T follicular helper cell (primary cell): ENCODE measurements around the gene COBL.

Experiments
- DNase-seq: peaks from one replicate; pipeline ENCODE4 v3.0.0-alpha.2; 2020; ENCODE audit warnings: low read depth

The COBL gene

DNA sequence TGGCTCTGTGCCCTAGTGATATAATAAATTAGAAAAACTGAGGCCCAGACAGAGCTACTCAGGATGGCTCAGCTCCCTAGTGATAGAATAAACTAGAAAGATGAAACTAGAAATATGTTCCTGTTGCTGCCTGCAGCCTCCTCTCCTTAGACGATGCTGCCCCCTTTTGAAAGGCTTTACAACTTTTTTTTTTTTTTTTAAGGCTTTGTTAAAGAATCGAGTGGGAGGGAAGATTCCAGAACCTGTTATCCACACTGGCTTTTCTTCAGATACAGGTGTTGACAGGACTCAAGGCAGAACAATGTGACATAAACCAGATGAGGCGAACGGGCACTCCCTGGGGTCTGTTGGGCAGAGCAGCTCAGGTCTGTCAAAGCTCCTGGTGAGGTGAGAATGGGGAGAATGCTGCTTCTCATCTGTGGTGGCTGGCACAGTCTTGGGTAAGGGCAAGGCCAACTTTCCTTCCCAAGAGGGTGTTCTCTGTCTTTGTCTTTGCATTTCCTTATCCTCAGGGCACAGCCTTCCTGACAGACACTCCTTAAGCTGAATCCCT lies 175.1 kb downstream of the COBL start:
- DNase-seq = no peak

GRCh38 chr7:51140199-51141164 lies 176.1 kb downstream of the COBL start:
- no peak for DNase-seq

- DNase-seq = no peak
These were observed 176.8 kb downstream of the COBL start for GRCh38 chr7:51139796-51140195.

DNA sequence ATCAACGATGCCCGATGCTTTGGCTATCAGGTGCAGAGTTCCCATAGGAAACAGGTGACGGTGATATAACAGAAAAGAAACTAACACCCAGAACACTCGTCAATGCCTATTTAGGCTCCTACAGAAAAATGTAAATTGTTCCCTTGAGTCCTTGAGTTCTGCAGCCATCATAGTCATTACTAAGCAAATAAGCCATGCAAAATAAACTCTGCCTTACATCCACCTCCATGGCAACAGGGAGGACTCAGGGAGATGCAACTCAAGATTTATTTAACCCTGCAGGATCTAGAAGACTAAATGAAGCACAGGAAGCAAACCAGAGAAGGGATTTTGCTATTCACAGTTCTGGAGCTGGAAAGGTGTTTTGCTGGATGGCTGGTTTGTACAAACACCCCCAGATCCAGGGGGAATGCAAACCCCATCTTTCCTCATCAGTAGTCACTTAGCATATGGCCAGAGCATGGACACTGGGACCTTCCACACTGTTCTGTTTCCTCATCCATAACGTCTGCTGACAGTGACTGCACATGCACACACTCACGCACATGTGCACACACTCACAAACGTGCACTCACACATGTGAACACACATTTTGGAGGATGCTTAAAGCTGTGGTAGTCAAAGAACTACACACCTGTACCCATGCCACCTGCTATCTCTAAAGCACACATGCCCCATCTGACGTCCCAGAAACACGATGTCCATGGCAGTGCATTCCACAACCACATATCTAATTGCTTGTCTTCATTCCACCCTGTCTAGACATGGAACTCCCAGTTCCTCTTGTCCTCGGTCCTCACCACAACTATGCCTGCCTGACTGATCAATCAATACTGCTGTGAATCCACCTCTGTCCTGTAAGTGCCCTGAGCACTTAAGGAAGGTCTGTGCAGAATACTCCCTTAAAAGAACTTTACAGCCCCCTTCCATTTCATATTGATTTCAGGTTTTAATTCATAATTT lies 178.2 kb downstream of the COBL start:
- DNase-seq = no peak

- no peak for DNase-seq
These were observed 181.0 kb downstream of the COBL start for GRCh38 chr7:51135576-51135975.

DNA sequence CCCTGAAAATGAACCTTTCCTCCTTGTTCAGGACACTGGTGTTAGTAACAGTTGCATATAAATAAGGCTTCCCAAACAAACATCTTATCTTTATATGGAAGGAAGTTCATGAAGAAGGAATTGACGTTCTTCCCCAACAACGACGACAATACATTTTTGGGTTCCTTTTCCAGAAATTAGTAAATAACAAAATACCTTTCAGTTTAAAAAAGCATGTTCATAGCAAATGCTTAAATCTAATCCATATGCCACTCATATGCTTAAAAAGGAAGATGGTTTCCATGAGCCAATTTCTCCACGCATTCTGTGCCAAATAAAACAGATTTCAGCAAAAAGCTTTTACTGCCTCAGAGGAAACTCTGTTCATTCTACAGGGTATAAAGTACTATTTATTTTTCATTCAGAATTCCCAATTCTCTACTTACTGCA lies 182.6 kb downstream of the COBL start:
- no peak for DNase-seq

DNA sequence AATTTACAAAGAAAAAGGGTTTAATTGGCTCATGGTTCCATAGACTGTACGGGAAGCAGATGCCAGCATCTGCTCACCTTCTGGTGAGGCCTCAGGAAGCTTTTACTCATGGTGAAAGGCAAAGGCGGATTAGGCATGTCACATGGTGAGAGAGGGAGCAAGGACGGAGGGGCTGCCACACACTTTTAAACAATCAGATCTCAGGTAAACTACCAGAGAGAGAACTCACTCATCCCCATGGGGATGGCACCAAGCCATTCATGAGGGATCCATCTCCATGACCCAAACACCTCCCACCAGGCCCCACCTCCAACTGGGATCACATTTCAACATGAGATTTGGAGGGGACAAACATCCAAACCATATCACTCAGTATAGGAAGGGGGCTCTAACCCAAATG lies 183.9 kb downstream of the COBL start:
- DNase-seq = no peak

DNA sequence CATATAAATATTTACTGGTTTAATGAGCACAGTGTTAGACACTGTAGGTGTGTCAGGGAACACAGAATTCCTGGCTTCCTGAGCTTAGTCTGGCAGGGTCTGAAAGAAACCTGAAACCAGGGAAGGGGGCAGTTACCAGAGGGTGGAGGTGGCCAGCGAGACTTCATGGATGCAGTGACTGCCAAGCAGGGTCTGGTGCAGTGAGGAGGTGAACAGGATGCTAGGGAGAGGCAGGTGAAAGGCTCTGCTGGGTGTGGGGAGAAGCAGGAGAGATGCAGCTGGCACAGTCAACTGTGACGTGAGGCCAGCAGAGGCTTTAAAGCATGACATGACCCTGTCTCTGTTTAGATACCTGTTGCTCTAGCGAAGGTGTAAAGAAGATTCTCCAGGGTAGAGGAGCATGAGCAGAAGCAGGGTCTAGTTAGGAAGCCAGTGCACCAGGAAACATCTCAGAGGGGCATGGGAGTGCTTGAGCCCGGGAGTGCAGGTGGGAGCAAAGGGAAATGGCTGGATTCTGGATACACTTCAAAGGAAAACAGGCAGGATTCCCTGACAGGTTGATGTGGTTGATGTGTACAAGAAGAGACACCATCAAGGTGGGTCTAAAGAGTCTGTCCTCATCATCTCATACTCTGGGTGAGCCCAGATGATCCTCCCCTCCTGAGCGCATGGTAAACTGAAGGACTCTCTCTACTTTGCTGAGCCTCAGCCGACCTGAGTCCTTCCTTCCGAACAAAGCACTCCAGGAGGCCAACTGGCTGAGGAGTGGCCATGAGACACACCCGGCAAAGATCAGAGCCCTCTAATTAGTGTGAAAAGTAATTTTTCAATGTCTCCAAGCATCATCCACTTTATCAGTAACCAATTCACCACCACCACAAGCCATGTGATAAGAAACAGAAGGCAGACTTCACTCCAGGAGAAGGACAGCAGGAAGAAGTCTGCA lies 186.8 kb downstream of the COBL start:
- no peak for DNase-seq

- DNase-seq = no peak
These were observed 187.8 kb downstream of the COBL start for GRCh38 chr7:51128545-51129435.

DNA sequence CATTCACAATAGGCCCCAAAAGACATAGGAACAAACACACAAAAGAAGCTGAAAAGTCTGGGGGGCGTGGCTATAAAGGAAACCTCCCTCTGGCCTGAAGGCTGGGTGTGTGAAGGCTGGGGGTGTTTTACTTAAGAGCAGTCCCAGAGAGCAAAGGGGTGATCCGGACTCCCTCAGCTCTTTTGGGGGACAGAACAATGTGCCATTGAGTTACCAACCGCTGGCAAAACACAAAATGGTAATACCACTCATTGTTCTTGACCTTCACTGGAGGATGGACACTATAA lies 189.0 kb downstream of the COBL start:
- no peak for DNase-seq

- DNase-seq = no peak
These were observed 189.6 kb downstream of the COBL start for GRCh38 chr7:51126813-51127617.

DNA sequence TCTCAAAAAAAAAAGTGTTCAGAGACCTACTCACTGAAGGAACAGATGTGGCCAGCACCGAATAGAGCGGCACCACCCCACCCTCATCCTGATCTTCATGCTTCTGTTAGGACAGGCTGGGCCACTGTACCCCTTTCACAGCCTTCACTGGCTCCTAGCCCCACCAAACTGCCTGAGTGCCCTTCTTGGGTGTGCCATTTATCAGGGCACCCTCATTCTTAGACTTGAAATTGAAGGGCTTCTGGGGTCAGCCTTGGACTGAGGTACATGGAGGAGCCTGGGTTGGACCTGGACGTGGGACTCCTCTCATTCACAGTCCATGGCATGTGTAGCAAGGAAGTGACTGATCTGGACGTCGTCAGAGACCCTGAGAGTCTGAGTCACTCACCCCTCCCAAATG lies 190.3 kb downstream of the COBL start:
- DNase-seq = no peak

- no peak for DNase-seq
These were observed 192.3 kb downstream of the COBL start for GRCh38 chr7:51124321-51124720.

DNA sequence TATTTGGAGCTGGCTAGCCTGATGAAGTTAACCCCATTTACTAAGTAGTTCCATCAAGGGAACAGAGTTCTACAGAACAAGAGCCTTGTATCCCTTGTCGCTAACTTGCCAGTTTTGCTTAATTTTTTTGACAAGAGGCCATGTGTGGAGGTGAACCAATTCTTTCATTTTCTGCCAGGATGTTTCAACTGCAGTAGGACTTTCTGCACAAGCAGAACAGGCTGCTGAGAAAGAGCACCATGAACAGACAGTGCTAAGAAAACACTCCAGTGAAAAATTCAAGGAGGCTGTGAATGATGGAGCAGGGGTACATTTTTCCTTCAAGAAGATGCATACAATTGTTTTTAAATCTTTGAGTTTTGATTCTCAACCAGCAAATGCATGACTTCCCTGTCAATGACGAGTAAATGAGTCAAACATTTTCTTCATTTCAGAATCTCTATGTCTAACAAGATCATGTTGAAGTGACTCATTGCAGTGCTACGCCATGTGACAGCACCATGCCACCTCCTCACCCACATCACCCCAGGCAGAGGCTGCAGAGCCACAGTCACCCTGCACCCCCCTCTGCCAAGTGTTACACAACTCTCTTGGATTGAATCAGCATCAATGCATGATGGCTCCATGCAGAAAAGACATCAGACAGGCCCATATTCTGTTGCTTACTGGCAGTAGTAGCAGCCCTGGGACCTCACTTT lies 193.1 kb downstream of the COBL start:
- no peak for DNase-seq

DNA sequence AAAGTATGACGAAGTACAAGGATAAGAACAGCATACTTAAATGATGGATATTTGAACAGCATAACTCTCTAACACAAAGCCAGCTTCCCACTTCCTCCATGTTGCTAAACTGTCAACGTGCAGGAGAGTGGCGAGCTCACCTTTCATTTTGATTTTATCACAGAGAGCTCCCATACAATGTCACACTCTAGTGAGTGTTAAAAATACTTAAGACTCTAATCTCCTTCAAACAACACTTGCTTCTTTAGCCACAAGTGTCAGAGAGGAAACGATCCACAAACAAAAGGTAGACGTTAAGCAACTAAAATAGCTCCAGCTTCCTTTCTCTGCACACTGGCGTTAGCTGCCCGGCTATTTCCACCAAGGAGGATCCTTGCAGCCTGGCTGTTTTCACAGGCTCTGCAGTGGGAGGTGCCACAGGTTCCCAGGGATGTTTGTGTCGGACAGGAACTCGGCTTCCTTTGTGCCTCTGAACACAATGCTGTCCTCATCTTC lies 194.6 kb downstream of the COBL start:
- no peak for DNase-seq

- DNase-seq = no peak
These were observed 195.4 kb downstream of the COBL start for GRCh38 chr7:51121036-51121790.

- no peak for DNase-seq
These were observed 198.0 kb downstream of the COBL start for GRCh38 chr7:51118628-51119027.

DNA sequence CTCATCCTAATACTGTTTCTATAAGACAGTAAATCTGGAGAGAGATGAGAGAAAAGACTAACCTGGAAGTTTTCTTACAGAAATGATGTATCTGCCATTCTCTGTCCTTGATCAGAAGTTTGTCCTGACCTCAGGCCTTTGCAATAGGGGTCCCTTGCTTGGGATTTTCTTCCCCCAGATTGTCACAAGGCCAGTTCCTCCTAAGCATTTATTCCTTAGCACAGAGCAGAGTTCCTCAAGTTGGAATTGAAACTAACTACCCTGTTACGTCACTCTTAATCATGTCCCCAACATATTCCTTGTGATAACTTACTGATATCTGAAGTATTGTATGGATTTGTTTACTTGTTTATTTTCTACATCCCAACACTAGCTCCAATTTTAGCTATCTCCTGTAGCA lies 202.1 kb downstream of the COBL start:
- DNase-seq = no peak
